Activated CD8-positive, alpha-beta memory T cell treated with anti-CD3 and anti-CD28 coated beads, Interleukin-2, amount 50 U/mL, for 1 hour (primary cell): ENCODE results near the gene MOB1B.
"Not testable (repeated sequence)": the region's sequence is repeated elsewhere in the genome, so short reads cannot be mapped to it uniquely, and the experiment has no call there.

Source experiments
- DNase-seq: peaks from one replicate; pipeline ENCODE4 v3.0.0-alpha.2; 2020; ENCODE audit errors: extremely low read depth

MOB1B gene

GRCh38 chr4:70956549-70957210, 54.5 kb downstream of the MOB1B start:
- no peak for DNase-seq

- DNase-seq = no peak
Measured at GRCh38 chr4:70958681-70959080, 56.5 kb downstream of the MOB1B start.

GRCh38 chr4:70969076-70969475, 66.9 kb downstream of the MOB1B start:
- DNase-seq = no peak

GRCh38 chr4:70976252-70976651, 74.1 kb downstream of the MOB1B start:
- DNase-seq = no peak

- no peak for DNase-seq
Measured at GRCh38 chr4:70979445-70980008, 77.4 kb downstream of the MOB1B start.

GRCh38 chr4:70980196-70980595, 78.0 kb downstream of the MOB1B start:
- no peak for DNase-seq

- no peak for DNase-seq
Measured at GRCh38 chr4:70984106-70984505, 81.9 kb downstream of the MOB1B start.

- no peak for DNase-seq
Measured at GRCh38 chr4:70984589-70984988, 82.4 kb downstream of the MOB1B start.

- DNase-seq = no peak
Measured at GRCh38 chr4:70991596-70991995, 89.4 kb downstream of the MOB1B start.

GRCh38 chr4:70992391-70992881, 90.3 kb downstream of the MOB1B start:
- DNase-seq = no peak

- DNase-seq = peak; percentile 38
Measured at GRCh38 chr4:70993181-70994068, 91.3 kb downstream of the MOB1B start, which contains the start of gene DCK. Gene DCK, plus strand, starts transcription at chr4:70993649. Its CDS starts 187 bp downstream, at chr4:70993836.

- no peak for DNase-seq
Measured at GRCh38 chr4:70994069-70994366, 91.8 kb downstream of the MOB1B start.

- DNase-seq = no peak
Measured at GRCh38 chr4:70994387-70995099, 92.4 kb downstream of the MOB1B start.

GRCh38 chr4:70996018-70996360, 93.8 kb downstream of the MOB1B start:
- DNase-seq = no peak

- no peak for DNase-seq
Measured at GRCh38 chr4:70997036-70997435, 94.9 kb downstream of the MOB1B start.

GRCh38 chr4:70997546-70997945, 95.4 kb downstream of the MOB1B start:
- DNase-seq = no peak

- DNase-seq = not testable (repeated sequence)
Measured at GRCh38 chr4:70999639-71000038, 97.5 kb downstream of the MOB1B start.

GRCh38 chr4:71001363-71001762, 99.2 kb downstream of the MOB1B start:
- not testable (repeated sequence) for DNase-seq

GRCh38 chr4:71004281-71004851, 102.2 kb downstream of the MOB1B start:
- no peak for DNase-seq

- not testable (repeated sequence) for DNase-seq
Measured at GRCh38 chr4:71005025-71005424, 102.9 kb downstream of the MOB1B start.

- no peak for DNase-seq
Measured at GRCh38 chr4:71006203-71006907, 104.2 kb downstream of the MOB1B start.
